ENCODE measurements around the gene STUB1. TPM values are rescaled to one million over a fixed set of nuclear protein-coding genes. Genes with fewer than 3 reads are reported as not detected.

STUB1 gene
- total and polyA plus RNA-seq, 2 of the 8 experiments (the other 6 are each of a cell fraction or from before 2014, with no cell fraction given), result 89.9 to 103 TPM

- peak; percentile 54 for TF ChIP-seq KDM4A (IDR thresholded peaks at IDR 0.05; ENCODE audit: low read depth, low read length, severe bottlenecking)
- 0 out of 2 replicates have a peak, but pooled peaks have one; percentile 19 for TF ChIP-seq PHF8 (conservative IDR thresholded peaks at IDR 0.05; ENCODE audit: low read depth, low read length)
- no peak for TF ChIP-seq FOSL1 (IDR thresholded peaks at IDR 0.05; ENCODE audit: insufficient read depth, low read depth, low read length)
- TF ChIP-seq KDM5A (IDR thresholded peaks at IDR 0.05; ENCODE audit: low read length), result no peak
- TF ChIP-seq CBX8 (IDR thresholded peaks at IDR 0.05; ENCODE audit: borderline replicate concordance, low read depth, low read length), result no peak
- no peak for TF ChIP-seq POLR2AphosphoS5 (IDR thresholded peaks at IDR 0.05; ENCODE audit: low read depth, low read length)
- TF ChIP-seq MAX (IDR thresholded peaks at IDR 0.05), result peak; percentile 65
- no peak for TF ChIP-seq RAD21 (IDR thresholded peaks at IDR 0.05 in 1 of 2, conservative IDR thresholded peaks at IDR 0.05 in 1 of 2; ENCODE audit: low read depth in 2 of 2, low read length in 2 of 2)
Observed at GRCh38 chr16:727291-727977, 47.2 kb downstream of the STUB1 start (continued).
